GM13977 (cell line): ENCODE results near the gene MAGEB3.

Experiments
- DNase-seq: peaks from one replicate; pipeline ENCODE4 v3.0.0; 2012; ENCODE audit warnings: low spot score
- in situ Hi-C: fragments of 300-500 bp; cut with MboI; formaldehyde crosslinking; loops from one replicate; pipeline ENCODE4 v1.12.0; 2022; ENCODE audit warnings: low sequenced_read_pairs, low pct_unique_long_range_greater_than_20kb, mixed read lengths, inconsistent platforms; ENCODE audit not compliant: unreplicated experiment
- TF ChIP-seq, protein P1 (sequence below): IDR thresholded peaks from 2 replicates; pipeline ENCODE4 v1.5.1; 2012; ENCODE audit warnings: mild to moderate bottlenecking, control low read depth; ENCODE audit not compliant: insufficient read depth; ENCODE audit errors: extremely low read depth, missing control alignments

Gene MAGEB3

DNA sequence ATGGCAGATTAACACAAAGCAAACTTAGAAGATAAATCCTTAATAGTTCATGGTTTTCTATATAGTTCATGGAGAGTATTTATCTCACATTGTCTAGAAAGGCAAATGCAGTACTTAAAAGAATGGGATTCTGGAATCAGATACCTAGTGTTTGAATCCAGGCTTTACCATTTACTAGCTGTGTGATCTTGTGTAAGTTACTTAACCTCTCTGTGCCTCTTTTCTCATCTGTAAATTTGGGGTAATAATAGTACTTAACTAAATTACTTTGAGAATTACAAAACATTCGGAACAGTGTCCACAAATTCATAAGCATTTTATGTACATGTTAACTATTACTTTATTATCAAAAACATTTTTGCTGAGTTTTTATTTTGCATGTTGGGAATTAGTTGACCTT is 32.3 kb downstream of the MAGEB3 start:
- in situ Hi-C loops, result no loop called here
- no peak for DNase-seq
- TF ChIP-seq, protein P1, sequence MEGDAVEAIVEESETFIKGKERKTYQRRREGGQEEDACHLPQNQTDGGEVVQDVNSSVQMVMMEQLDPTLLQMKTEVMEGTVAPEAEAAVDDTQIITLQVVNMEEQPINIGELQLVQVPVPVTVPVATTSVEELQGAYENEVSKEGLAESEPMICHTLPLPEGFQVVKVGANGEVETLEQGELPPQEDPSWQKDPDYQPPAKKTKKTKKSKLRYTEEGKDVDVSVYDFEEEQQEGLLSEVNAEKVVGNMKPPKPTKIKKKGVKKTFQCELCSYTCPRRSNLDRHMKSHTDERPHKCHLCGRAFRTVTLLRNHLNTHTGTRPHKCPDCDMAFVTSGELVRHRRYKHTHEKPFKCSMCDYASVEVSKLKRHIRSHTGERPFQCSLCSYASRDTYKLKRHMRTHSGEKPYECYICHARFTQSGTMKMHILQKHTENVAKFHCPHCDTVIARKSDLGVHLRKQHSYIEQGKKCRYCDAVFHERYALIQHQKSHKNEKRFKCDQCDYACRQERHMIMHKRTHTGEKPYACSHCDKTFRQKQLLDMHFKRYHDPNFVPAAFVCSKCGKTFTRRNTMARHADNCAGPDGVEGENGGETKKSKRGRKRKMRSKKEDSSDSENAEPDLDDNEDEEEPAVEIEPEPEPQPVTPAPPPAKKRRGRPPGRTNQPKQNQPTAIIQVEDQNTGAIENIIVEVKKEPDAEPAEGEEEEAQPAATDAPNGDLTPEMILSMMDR, result no peak

DNA sequence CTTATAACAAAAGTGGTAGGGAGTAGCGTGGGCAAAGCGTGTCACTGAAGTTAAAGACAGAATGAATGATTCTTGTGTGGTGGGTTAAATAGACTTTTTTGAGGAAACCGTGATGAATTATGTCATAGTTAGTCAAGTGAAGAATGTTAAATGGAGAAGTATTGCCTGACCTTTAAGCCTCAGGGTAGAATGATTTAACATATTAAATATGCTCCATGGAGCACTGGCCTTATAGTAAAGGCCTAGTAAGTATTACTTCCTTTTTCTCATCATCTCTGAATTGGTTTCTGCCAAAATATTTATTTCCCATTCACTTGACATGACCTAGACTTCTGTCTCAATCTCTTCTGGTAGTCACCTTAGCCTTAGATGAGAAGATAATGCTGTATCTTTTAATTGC is 40.2 kb downstream of the MAGEB3 start:
- in situ Hi-C loops, result no loop called here
- TF ChIP-seq, protein P1, result no peak
- no peak for DNase-seq

DNA sequence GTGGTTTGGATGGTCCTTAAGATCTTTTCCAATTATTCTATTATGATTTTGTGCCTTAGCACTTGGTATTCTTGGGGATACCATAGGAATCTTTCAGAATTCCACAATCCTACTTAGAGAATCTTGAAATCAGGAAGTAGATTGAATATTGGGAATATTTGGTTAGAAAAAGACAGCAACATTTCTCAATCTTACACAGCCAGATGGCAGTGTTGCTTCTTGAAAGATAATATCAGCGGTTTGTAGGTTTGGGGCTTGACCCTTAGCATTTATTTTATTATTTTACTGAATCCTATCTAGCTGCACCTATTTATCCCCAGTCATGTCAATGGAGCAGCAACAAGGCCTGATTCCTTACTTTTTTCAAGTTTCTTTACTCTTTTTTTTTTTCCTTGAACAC is 45.0 kb downstream of the MAGEB3 start:
- in situ Hi-C loops, result no loop called here
- DNase-seq, result no peak
- TF ChIP-seq, protein P1, result peak; percentile 12

DNA sequence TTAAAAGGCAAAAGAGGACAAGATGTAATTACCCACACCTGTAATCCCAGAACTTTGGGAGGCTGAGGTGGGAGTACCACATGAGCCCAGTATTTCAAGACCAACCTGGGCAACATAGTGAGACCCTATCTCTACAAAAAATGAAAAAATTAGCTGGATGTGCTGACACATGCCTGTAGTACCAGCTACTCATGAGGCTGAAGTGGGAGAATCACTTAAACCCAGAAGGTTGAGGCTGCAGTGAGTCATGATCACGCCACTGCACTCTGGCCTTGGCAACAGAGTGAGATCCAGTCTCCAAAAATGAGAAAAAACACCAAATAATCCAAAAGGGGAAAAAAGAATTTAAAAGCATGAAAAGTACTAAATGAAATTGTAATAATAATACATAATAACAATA is 47.9 kb downstream of the MAGEB3 start:
- in situ Hi-C loops, result no loop called here
- no peak for DNase-seq
- TF ChIP-seq, protein P1, result no peak

DNA sequence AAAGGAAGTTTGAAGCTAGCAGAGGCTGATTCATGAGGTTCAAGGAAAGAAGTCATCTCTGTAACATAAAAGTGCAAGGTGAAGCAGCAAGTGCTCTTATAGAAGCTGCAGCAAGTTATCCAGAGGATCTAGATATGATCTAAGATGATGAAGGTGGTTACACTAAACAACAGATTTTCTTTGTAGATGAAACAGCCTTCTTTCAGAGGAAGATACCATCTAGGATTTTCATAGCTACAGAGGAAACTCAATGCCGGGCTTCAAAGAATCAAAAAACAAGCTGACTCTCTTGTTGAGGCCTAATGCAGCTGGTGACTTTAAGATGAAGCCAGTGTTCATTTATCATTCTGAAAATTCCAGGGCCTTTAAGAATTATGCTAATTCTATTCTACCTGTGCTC is 50.0 kb downstream of the MAGEB3 start:
- TF ChIP-seq, protein P1, result no peak
- in situ Hi-C loops, result no loop called here
- no peak for DNase-seq

DNA sequence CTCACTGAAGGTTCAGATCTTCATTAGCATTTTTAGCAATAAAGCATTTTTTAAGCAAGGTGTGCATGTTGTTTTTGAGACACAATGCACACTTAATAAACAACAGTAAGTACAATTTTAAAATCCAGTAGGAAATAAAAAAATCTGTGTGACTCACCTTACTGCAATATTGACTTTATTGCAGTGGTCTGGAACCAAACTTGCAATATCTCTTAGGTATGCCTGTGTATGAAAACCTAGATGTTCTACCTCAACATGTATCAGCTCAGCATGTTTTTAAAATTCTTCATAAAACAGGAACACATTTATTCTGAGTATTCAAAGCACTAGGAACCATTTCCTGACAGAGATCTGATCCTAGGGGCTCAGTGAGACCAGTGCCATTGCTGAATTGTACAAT is 52.1 kb downstream of the MAGEB3 start:
- DNase-seq, result no peak
- TF ChIP-seq, protein P1, result no peak
- in situ Hi-C loops, result no loop called here
